NCI-H2029 treated with DMSO at 0.1 percent for 48 hours (cell line): ENCODE results near the gene NCCRP1.

Experiments used
- DNase-seq: peaks from one replicate; lab custom pipeline; 2025; lab: John Stamatoyannopoulos, UW

The NCCRP1 gene

GRCh38 chr19:39246951-39247669, 50.3 kb downstream of the NCCRP1 start:
- DNase-seq = no peak

GRCh38 chr19:39247701-39248664, 51.2 kb downstream of the NCCRP1 start:
- DNase-seq = no peak

- DNase-seq = no peak
Measured at GRCh38 chr19:39248806-39249205, 52.0 kb downstream of the NCCRP1 start, which contains the start of gene IFNL4. TSS of gene IFNL4 (minus strand) at chr19:39248856.

- no peak for DNase-seq
Measured at GRCh38 chr19:39251081-39251480, 54.3 kb downstream of the NCCRP1 start.
